ENCODE measurements around the gene CFB. TPM values are rescaled to one million over a fixed set of nuclear protein-coding genes. Genes with fewer than 3 reads are reported as not detected.

Gene CFB
- polyA plus RNA-seq, 1 donor (not counting 4 experiments of a cell fraction or from before 2014, with no cell fraction given), result 2.5 TPM

- Histone ChIP-seq H3K9me1 (ENCODE audit: control insufficient read depth, extremely low read depth, insufficient read depth, low read length) (no peaks in the 10 kb centered on the region), H3K9ac (ENCODE audit: control insufficient read depth, extremely low read depth, insufficient read depth, low read length) (no peak overlapping the region), H2AFZ (ENCODE audit: control insufficient read depth, low read length) (no peak overlapping the region), H3K4me2 (ENCODE audit: control insufficient read depth, extremely low read depth, insufficient read depth, low read depth, low read length) (no peak overlapping the region), H3K9me3 (ENCODE audit: control insufficient read depth, low read depth, low read length) (no peaks in the 10 kb centered on the region), H3K27me3 (ENCODE audit: control insufficient read depth, extremely low read depth, insufficient read depth, low read length) (no peaks in the 10 kb centered on the region), H3K36me3 (ENCODE audit: control insufficient read depth in 2 of 2, extremely low read depth in 1 of 2, insufficient read depth in 2 of 2, low read length in 2 of 2) (no peaks in the 10 kb centered on the region), H3K79me2 (ENCODE audit: control insufficient read depth, insufficient read depth, low read length) (no peaks in the 10 kb centered on the region), H3K4me3 (ENCODE audit: control insufficient read depth in 2 of 3, extremely low read depth in 1 of 3, insufficient read depth in 2 of 3, low read depth in 1 of 3, low read length in 3 of 3) (no peak overlapping the region), H3K4me1 (ENCODE audit: control insufficient read depth, extremely low read depth, insufficient read depth, low read length) (no peaks in the 10 kb centered on the region), H4K20me1 (ENCODE audit: control insufficient read depth, extremely low read depth, insufficient read depth, low read length) (no peaks in the 10 kb centered on the region), H3K27ac (ENCODE audit: control insufficient read depth, insufficient read depth, low read length) (no peak overlapping the region)
- FAIRE-seq (no peak), DNase-seq (ENCODE audit: low read depth, low spot score) (no peak)
- dilution Hi-C loops (cut with MboI; ENCODE audit: extremely low pct_ligation_motif_present, low sequenced_read_pairs), result no loop called here
- TF ChIP-seq EZH2 (IDR thresholded peaks at IDR 0.05; ENCODE audit: low read length) (no peak), CTCF (optimal IDR thresholded peaks at IDR 0.05 in 1 of 3, IDR thresholded peaks at IDR 0.05 in 1 of 3, conservative IDR thresholded peaks at IDR 0.05 in 1 of 3; ENCODE audit: extremely low read depth in 1 of 3, insufficient read depth in 2 of 3, low read length in 3 of 3) (no peak)
Measured at GRCh38 chr6:31920811-31921210, 25.1 kb upstream of the CFB start.

GRCh38 chr6:31922942-31923341 is 23.0 kb upstream of the CFB start:
- no peaks in the 10 kb centered on the region for H3K9me3 ChIP-seq (ENCODE audit: control insufficient read depth, low read depth, low read length)
- no peaks in the 10 kb centered on the region for H4K20me1 ChIP-seq (ENCODE audit: control insufficient read depth, extremely low read depth, insufficient read depth, low read length)
- TF ChIP-seq CTCF (optimal IDR thresholded peaks at IDR 0.05 in 1 of 3, IDR thresholded peaks at IDR 0.05 in 1 of 3, conservative IDR thresholded peaks at IDR 0.05 in 1 of 3; ENCODE audit: extremely low read depth in 1 of 3, insufficient read depth in 2 of 3, low read length in 3 of 3) (peak in 2 of 3 experiments; percentile 10 to 35), EZH2 (IDR thresholded peaks at IDR 0.05; ENCODE audit: low read length) (no peak)
- no peaks in the 10 kb centered on the region for H3K9me1 ChIP-seq (ENCODE audit: control insufficient read depth, extremely low read depth, insufficient read depth, low read length)
- no peaks in the 10 kb centered on the region for H3K79me2 ChIP-seq (ENCODE audit: control insufficient read depth, insufficient read depth, low read length)
- no peak overlapping the region for H3K27ac ChIP-seq (ENCODE audit: control insufficient read depth, insufficient read depth, low read length)
- DNase-seq (ENCODE audit: low read depth, low spot score), result no peak
- H3K27me3 ChIP-seq (ENCODE audit: control insufficient read depth, extremely low read depth, insufficient read depth, low read length), result peaks cover 7% of the 10 kb centered on the region
- no peak overlapping the region for H2AFZ ChIP-seq (ENCODE audit: control insufficient read depth, low read length)
- no peak for FAIRE-seq
- no peak overlapping the region for H3K9ac ChIP-seq (ENCODE audit: control insufficient read depth, extremely low read depth, insufficient read depth, low read length)
- H3K4me3 ChIP-seq (ENCODE audit: control insufficient read depth in 2 of 3, extremely low read depth in 1 of 3, insufficient read depth in 2 of 3, low read depth in 1 of 3, low read length in 3 of 3), result no peak overlapping the region
- no peaks in the 10 kb centered on the region for H3K36me3 ChIP-seq (ENCODE audit: control insufficient read depth in 2 of 2, extremely low read depth in 1 of 2, insufficient read depth in 2 of 2, low read length in 2 of 2)
- dilution Hi-C loops (cut with MboI; ENCODE audit: extremely low pct_ligation_motif_present, low sequenced_read_pairs), result no loop called here
- no peak overlapping the region for H3K4me2 ChIP-seq (ENCODE audit: control insufficient read depth, extremely low read depth, insufficient read depth, low read depth, low read length)
- no peaks in the 10 kb centered on the region for H3K4me1 ChIP-seq (ENCODE audit: control insufficient read depth, extremely low read depth, insufficient read depth, low read length)
